IMR-90 (cell line): ENCODE data around the gene CACNA2D3. TPM values are rescaled to one million over a fixed set of nuclear protein-coding genes. Genes with fewer than 3 reads are reported as not detected.

Source experiments
- ATAC-seq: fragments of 200-7000 bp; cut with Tn5 transposase; 2 replicates; pipeline ENCODE4 v1.9.1; 2020; ENCODE audit warnings: low read depth, mild to moderate bottlenecking, moderate library complexity
- BruUV-seq: library from RNA; stranded (reverse); fragments of 400-500 nt; replicated peaks from 2 replicates; lab custom pipeline; 2021; lab: Mats Ljungman, UMichigan
- CTCF ChIA-PET: fragments of 300-600 bp; formaldehyde crosslinking; extraction: SDS; loops from one replicate; lab custom pipeline; 2021; ENCODE audit warnings: antibody characterized with exemption; lab: Yijun Ruan, JAX
- POLR2A ChIA-PET: fragments of 300-600 bp; sonication (Branson Sonifier 250); formaldehyde crosslinking; loops from one replicate; lab custom pipeline; 2022; ENCODE audit warnings: antibody characterized with exemption; ENCODE audit not compliant: unreplicated experiment; lab: Charles Lee
- DNase-seq: peaks from one replicate; pipeline ENCODE4 v3.0.0; 2013
- H2AFZ ChIP-seq: replicated peaks from 2 replicates; pipeline ENCODE3; 2013; ENCODE audit warnings: low read length, mild to moderate bottlenecking; ENCODE audit not compliant: poor library complexity
- H2AK5ac ChIP-seq: 2 replicates; pipeline ENCODE4 v1.6.1; 2013; ENCODE audit warnings: low read depth, low read length, inconsistent platforms
- H2AK9ac ChIP-seq: replicated peaks from 2 replicates; pipeline ENCODE3; 2013; ENCODE audit warnings: mild to moderate bottlenecking, low read depth, low read length, moderate library complexity; ENCODE audit not compliant: poor library complexity
- H2BK120ac ChIP-seq: 2 replicates; pipeline ENCODE4 v1.6.1; 2013; ENCODE audit warnings: low read depth, low read length, inconsistent platforms
- H2BK15ac ChIP-seq: 3 replicates; pipeline ENCODE4 v1.6.1; 2013; ENCODE audit warnings: low read depth, low read length, inconsistent platforms
- H2BK20ac ChIP-seq: 2 replicates; pipeline ENCODE4 v1.6.1; 2013; ENCODE audit warnings: low read depth, mild to moderate bottlenecking, inconsistent platforms, low read length, moderate library complexity
- H2BK5ac ChIP-seq: 2 replicates; pipeline ENCODE4 v1.6.1; 2013; ENCODE audit warnings: mild to moderate bottlenecking, low read depth, low read length, inconsistent platforms; ENCODE audit not compliant: poor library complexity, severe bottlenecking
- H3K14ac ChIP-seq: replicated peaks from 2 replicates; pipeline ENCODE4 v1.6.1; 2013; ENCODE audit warnings: low read depth, low read length, inconsistent platforms
- H3K18ac ChIP-seq: 2 replicates; pipeline ENCODE4 v1.6.1; 2013; ENCODE audit warnings: low read depth, low read length, control low read depth
- H3K23ac ChIP-seq: 2 replicates; pipeline ENCODE4 v1.6.1; 2013; ENCODE audit warnings: low read depth, low read length, inconsistent platforms
- H3K27ac ChIP-seq: 2 replicates; pipeline ENCODE4 v1.5.1; 2013; ENCODE audit warnings: mild to moderate bottlenecking, control low read depth, low read length; ENCODE audit not compliant: insufficient read depth
- H3K27me3 ChIP-seq: 2 replicates; pipeline ENCODE4 v1.6.1; 2013; ENCODE audit warnings: low read length; ENCODE audit not compliant: control insufficient read depth, insufficient read depth
- H3K36me3 ChIP-seq: 2 replicates; pipeline ENCODE4 v1.6.1; 2013; ENCODE audit warnings: low read length, mixed read lengths; ENCODE audit not compliant: control insufficient read depth, insufficient read depth
- H3K4ac ChIP-seq: 2 replicates; pipeline ENCODE4 v1.6.1; 2013; ENCODE audit warnings: low read depth, low read length, inconsistent platforms
- H3K4me1 ChIP-seq: 2 replicates; pipeline ENCODE4 v1.6.1; 2013; ENCODE audit warnings: low read length, mixed read lengths; ENCODE audit not compliant: control insufficient read depth, insufficient read depth
- H3K4me2 ChIP-seq: 2 replicates; pipeline ENCODE4 v1.6.1; 2013; ENCODE audit warnings: low read depth, mild to moderate bottlenecking, control low read depth, low read length, moderate library complexity
- H3K4me3 ChIP-seq: 2 replicates; pipeline ENCODE4 v1.5.1; 2013; ENCODE audit warnings: low read depth, mild to moderate bottlenecking, control low read depth, low read length, moderate library complexity; ENCODE audit not compliant: insufficient read depth
- H3K56ac ChIP-seq: 2 replicates; pipeline ENCODE4 v1.6.1; 2013; ENCODE audit warnings: low read length, inconsistent platforms; ENCODE audit not compliant: insufficient read depth; ENCODE audit errors: extremely low read depth
- H3K79me1 ChIP-seq, 2 experiments: 2 replicates each; pipeline ENCODE4 v1.6.1; 2013; ENCODE audit warnings: low read length in 2 of 2, inconsistent platforms in 1 of 2, low read depth in 1 of 2
- H3K9ac ChIP-seq: 2 replicates; pipeline ENCODE4 v1.6.1; 2013; ENCODE audit warnings: low read depth, low read length, control low read depth
- H3K9me1 ChIP-seq: 2 replicates; pipeline ENCODE4 v1.6.1; 2013; ENCODE audit warnings: low read length, inconsistent platforms; ENCODE audit not compliant: insufficient read depth
- H3K9me3 ChIP-seq: 2 replicates; pipeline ENCODE4 v1.6.1; 2013; ENCODE audit warnings: low read length; ENCODE audit not compliant: control insufficient read depth, insufficient read depth
- H4K20me1 ChIP-seq: 2 replicates; pipeline ENCODE4 v1.6.1; 2013; ENCODE audit warnings: low read length, inconsistent platforms; ENCODE audit not compliant: insufficient read depth
- H4K5ac ChIP-seq: 2 replicates; pipeline ENCODE4 v1.6.1; 2013; ENCODE audit warnings: mild to moderate bottlenecking, low read depth, low read length, control low read depth
- H4K8ac ChIP-seq, 2 experiments: 2 replicates each; pipeline ENCODE4 v1.6.1; 2013; ENCODE audit warnings: low read depth in 2 of 2, low read length in 2 of 2, control low read depth in 1 of 2, inconsistent platforms in 1 of 2
- H4K91ac ChIP-seq: 2 replicates; pipeline ENCODE4 v1.6.1; 2013; ENCODE audit warnings: low read depth, low read length, inconsistent platforms; ENCODE audit not compliant: insufficient read depth
- BHLHE40 ChIP-seq: fragments of 150-350 bp; IDR thresholded peaks from 2 replicates; pipeline ENCODE4 v1.6.1; 2016; ENCODE audit warnings: mild to moderate bottlenecking, low read depth, low read length
- CEBPB ChIP-seq: IDR thresholded peaks from 2 replicates; pipeline ENCODE4 v1.6.1; 2012; ENCODE audit warnings: low read depth, low read length, improper control_type of control experiment
- FOS ChIP-seq: fragments of 150-350 bp; IDR thresholded peaks from 2 replicates; pipeline ENCODE4 v1.6.1; 2016; ENCODE audit warnings: low read depth, low read length
- MAFK ChIP-seq: IDR thresholded peaks from 2 replicates; pipeline ENCODE4 v1.6.1; 2012; ENCODE audit warnings: low read depth, low read length, improper control_type of control experiment
- MAZ ChIP-seq: IDR thresholded peaks from 2 replicates; pipeline ENCODE4 v1.6.1; 2012; ENCODE audit warnings: low read depth, mild to moderate bottlenecking, low read length, improper control_type of control experiment, moderate library complexity, borderline replicate concordance
- MXI1 ChIP-seq: IDR thresholded peaks from 2 replicates; pipeline ENCODE4 v1.6.1; 2012; ENCODE audit warnings: low read depth, mild to moderate bottlenecking, low read length, moderate library complexity, borderline replicate concordance
- POLR2A ChIP-seq: IDR thresholded peaks from 2 replicates; pipeline ENCODE4 v1.6.1; 2012; ENCODE audit warnings: mild to moderate bottlenecking, low read depth, low read length
- RAD21 ChIP-seq: IDR thresholded peaks from 2 replicates; pipeline ENCODE4 v1.6.1; 2012; ENCODE audit warnings: low read length, improper control_type of control experiment
- RCOR1 ChIP-seq: IDR thresholded peaks from 2 replicates; pipeline ENCODE4 v1.6.1; 2012; ENCODE audit warnings: mild to moderate bottlenecking, low read length, improper control_type of control experiment; ENCODE audit not compliant: insufficient replicate concordance
- RFX5 ChIP-seq: IDR thresholded peaks from 2 replicates; pipeline ENCODE4 v1.8.0; 2012; ENCODE audit warnings: low read depth, mild to moderate bottlenecking, low read length, moderate library complexity
- SMC3 ChIP-seq: fragments of 150-350 bp; IDR thresholded peaks from 2 replicates; pipeline ENCODE4 v1.6.1; 2016; ENCODE audit warnings: low read depth, mild to moderate bottlenecking, antibody characterized with exemption, low read length, moderate library complexity
- WGBS, 2 experiments: methylation state at CpG; one replicate each; pipeline versions ENCODE4 v1.1.5 to v1.1.7; 2013; ENCODE audit warnings: missing lambda C conversion rate in 2 of 2; ENCODE audit not compliant: insufficient read length in 1 of 2; ENCODE audit errors: extremely low coverage in 2 of 2; 5-methylcytosine and 5-hydroxymethylcytosine counted together
- dilution Hi-C: fragments of 300-500 bp; cut with HindIII; formaldehyde crosslinking; loops from one replicate; pipeline ENCODE4 v1.14.3; 2018; ENCODE audit warnings: low sequenced_read_pairs; ENCODE audit not compliant: unreplicated experiment
- in situ Hi-C: fragments of 300-500 bp; cut with MboI; formaldehyde crosslinking; loops from 3 replicates; pipeline ENCODE4 v1.14.3; 2019; ENCODE audit warnings: low sequenced_read_pairs, inconsistent platforms, mixed read lengths
- intact Hi-C: fragments of 100-400 bp; cut with micrococcal nuclease; formaldehyde crosslinking; loops from 2 replicates; pipeline ENCODE4 v1.10.0; 2022
- polyA plus RNA-seq, 3 experiments: library from polyadenylated mRNA; depleted of rRNA; stranded (reverse); fragments of >200 nt; gene quantifications; 2 replicates each; pipeline ENCODE4 v1.2.3, GENCODE V29; 2012; ENCODE audit warnings: low replicate concordance in 1 of 3
- total RNA-seq: library from RNA; depleted of rRNA; stranded (reverse); fragments of >200 nt; gene quantifications from 2 replicates; pipeline ENCODE4 v1.2.3, GENCODE V29; 2012
- TF ChIP-seq, protein P1 (sequence below): fragments of 150-350 bp; IDR thresholded peaks from 2 replicates; pipeline ENCODE4 v1.6.1; 2016; ENCODE audit warnings: low read depth, mild to moderate bottlenecking, low read length, moderate library complexity, borderline replicate concordance
- TF ChIP-seq, protein P2 (sequence below): fragments of 150-350 bp; IDR thresholded peaks from 2 replicates; pipeline ENCODE4 v1.6.1; 2017; ENCODE audit warnings: mild to moderate bottlenecking, antibody characterized with exemption, low read length, low read depth
- TF ChIP-seq, protein P3 (sequence below): conservative IDR thresholded peaks from 2 replicates; pipeline ENCODE4 v1.5.1; 2012; ENCODE audit warnings: mild to moderate bottlenecking, low read depth, low read length, improper control_type of control experiment

Gene CACNA2D3
- total and polyA plus RNA-seq, 2 of the 4 experiments (the other 2 are of a cell fraction): 0.36 to 0.41 TPM

DNA sequence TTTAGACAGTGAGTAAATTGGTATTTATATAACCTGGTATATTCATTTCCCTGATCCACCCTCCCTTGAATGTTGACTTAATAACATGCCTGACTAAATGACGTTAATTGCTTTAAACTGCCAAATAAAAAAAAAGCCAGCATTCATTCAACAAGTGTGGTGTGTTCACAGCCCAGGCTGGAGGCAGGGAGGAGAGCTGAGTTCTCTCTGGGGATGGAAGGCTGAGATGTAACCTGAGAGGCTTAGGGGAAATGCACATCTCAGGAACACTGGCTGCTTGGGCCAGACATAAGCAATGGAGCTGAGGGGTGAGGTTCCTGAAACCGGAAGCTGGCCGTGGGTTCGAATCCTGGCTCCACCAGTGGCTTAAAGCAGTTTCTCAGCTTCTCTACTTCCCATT, 17.3 kb downstream of the CACNA2D3 start:
- no peak overlapping the region for H2AFZ ChIP-seq
- H2BK15ac ChIP-seq: no peak overlapping the region
- no peak overlapping the region for H3K4ac ChIP-seq
- no peak overlapping the region for H2AK5ac ChIP-seq
- no peaks in the 10 kb centered on the region for H4K20me1 ChIP-seq
- no peak overlapping the region for H2BK5ac ChIP-seq
- H3K27me3 ChIP-seq: no peaks in the 10 kb centered on the region
- no peak overlapping the region for H3K9ac ChIP-seq
- in situ Hi-C loops (no loop called here), intact Hi-C loops (no loop called here), dilution Hi-C loops (no loop called here)
- H3K36me3 ChIP-seq: no peaks in the 10 kb centered on the region
- H3K23ac ChIP-seq: no peak overlapping the region
- BruUV-seq: no TSS peak
- no peak overlapping the region for H3K14ac ChIP-seq
- no peak overlapping the region for H4K8ac ChIP-seq
- ATAC-seq: no peak
- no peak overlapping the region for H3K27ac ChIP-seq
- no peak overlapping the region for H2BK20ac ChIP-seq
- no peak overlapping the region for H3K18ac ChIP-seq
- H3K9me1 ChIP-seq: no peaks in the 10 kb centered on the region
- ChIA-PET CTCF (no interaction called here), POLR2A (no interaction called here)
- no CpG with 5 or more reads among the region's 4 CpGs for WGBS, 2 experiments
- H2BK120ac ChIP-seq: no peak overlapping the region
- H3K56ac ChIP-seq: no peak overlapping the region
- H3K79me1 ChIP-seq: no peaks in the 10 kb centered on the region
- H3K4me1 ChIP-seq: no peaks in the 10 kb centered on the region
- no peaks in the 10 kb centered on the region for H3K9me3 ChIP-seq
- TF ChIP-seq RAD21 (no peak), SMC3 (no peak), RFX5 (no peak), POLR2A (no peak), FOS (no peak), MXI1 (no peak), MAZ (no peak), RCOR1 (no peak), CEBPB (no peak), MAFK (no peak), BHLHE40 (no peak)
- TF ChIP-seq, protein P1, sequence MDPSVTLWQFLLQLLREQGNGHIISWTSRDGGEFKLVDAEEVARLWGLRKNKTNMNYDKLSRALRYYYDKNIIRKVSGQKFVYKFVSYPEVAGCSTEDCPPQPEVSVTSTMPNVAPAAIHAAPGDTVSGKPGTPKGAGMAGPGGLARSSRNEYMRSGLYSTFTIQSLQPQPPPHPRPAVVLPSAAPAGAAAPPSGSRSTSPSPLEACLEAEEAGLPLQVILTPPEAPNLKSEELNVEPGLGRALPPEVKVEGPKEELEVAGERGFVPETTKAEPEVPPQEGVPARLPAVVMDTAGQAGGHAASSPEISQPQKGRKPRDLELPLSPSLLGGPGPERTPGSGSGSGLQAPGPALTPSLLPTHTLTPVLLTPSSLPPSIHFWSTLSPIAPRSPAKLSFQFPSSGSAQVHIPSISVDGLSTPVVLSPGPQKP: no peak
- TF ChIP-seq, protein P2, sequence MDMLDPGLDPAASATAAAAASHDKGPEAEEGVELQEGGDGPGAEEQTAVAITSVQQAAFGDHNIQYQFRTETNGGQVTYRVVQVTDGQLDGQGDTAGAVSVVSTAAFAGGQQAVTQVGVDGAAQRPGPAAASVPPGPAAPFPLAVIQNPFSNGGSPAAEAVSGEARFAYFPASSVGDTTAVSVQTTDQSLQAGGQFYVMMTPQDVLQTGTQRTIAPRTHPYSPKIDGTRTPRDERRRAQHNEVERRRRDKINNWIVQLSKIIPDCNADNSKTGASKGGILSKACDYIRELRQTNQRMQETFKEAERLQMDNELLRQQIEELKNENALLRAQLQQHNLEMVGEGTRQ: no peak
- TF ChIP-seq, protein P3, sequence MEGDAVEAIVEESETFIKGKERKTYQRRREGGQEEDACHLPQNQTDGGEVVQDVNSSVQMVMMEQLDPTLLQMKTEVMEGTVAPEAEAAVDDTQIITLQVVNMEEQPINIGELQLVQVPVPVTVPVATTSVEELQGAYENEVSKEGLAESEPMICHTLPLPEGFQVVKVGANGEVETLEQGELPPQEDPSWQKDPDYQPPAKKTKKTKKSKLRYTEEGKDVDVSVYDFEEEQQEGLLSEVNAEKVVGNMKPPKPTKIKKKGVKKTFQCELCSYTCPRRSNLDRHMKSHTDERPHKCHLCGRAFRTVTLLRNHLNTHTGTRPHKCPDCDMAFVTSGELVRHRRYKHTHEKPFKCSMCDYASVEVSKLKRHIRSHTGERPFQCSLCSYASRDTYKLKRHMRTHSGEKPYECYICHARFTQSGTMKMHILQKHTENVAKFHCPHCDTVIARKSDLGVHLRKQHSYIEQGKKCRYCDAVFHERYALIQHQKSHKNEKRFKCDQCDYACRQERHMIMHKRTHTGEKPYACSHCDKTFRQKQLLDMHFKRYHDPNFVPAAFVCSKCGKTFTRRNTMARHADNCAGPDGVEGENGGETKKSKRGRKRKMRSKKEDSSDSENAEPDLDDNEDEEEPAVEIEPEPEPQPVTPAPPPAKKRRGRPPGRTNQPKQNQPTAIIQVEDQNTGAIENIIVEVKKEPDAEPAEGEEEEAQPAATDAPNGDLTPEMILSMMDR: no peak
- no peak for DNase-seq
- no peak overlapping the region for H3K4me3 ChIP-seq
- H2AK9ac ChIP-seq: no peak overlapping the region
- no peak overlapping the region for H4K91ac ChIP-seq
- no peak overlapping the region for H3K4me2 ChIP-seq
- H4K5ac ChIP-seq: no peak overlapping the region
